HepG2 (cell line): Measurements from ENCODE around the gene CPSF7. TPM values are rescaled to one million over a fixed set of nuclear protein-coding genes. Genes with fewer than 3 reads are reported as not detected.
A peak's percentile ranks its signal among the peaks of the same experiment; 100 is the strongest.

ENCODE experiments used
- ARHGAP35 ChIP-seq: sonication (generic); formaldehyde crosslinking; IDR thresholded peaks from 2 replicates; pipeline ENCODE4 v1.9.0; 2022; ENCODE audit warnings: mild to moderate bottlenecking, inconsistent platforms, moderate library complexity, missing genetic modification reagents, borderline replicate concordance
- BRCA1 ChIP-seq: sonication (generic); formaldehyde crosslinking; IDR thresholded peaks from 2 replicates; pipeline ENCODE4 v1.4.0; 2020; ENCODE audit warnings: missing genetic modification reagents
- CHCHD3 ChIP-seq: sonication (generic); formaldehyde crosslinking; IDR thresholded peaks from 2 replicates; pipeline ENCODE4 v1.8.0; 2022; ENCODE audit warnings: mild to moderate bottlenecking, missing genetic modification reagents, moderate library complexity
- HES4 ChIP-seq: sonication (generic); formaldehyde crosslinking; IDR thresholded peaks from 2 replicates; pipeline ENCODE4 v1.9.0; 2021; ENCODE audit warnings: mild to moderate bottlenecking, missing genetic modification reagents, borderline replicate concordance
- LCORL ChIP-seq, 2 experiments: fragments of 450-650 bp in 1 of 2; sonication (generic) in 1 of 2; formaldehyde crosslinking in 1 of 2; IDR thresholded peaks; 2 replicates each; pipeline versions ENCODE4 v1.5.0 to v1.6.1; 2017 to 2020; ENCODE audit warnings: antibody characterized with exemption in 1 of 2, missing genetic modification reagents in 1 of 2
- MAZ ChIP-seq, 2 experiments: sonication (generic) in 1 of 2; formaldehyde crosslinking in 1 of 2; IDR thresholded peaks; 2 replicates each; pipeline versions ENCODE4 v1.5.0 to v1.6.1; 2012 to 2020; ENCODE audit warnings: low read depth in 2 of 2, mild to moderate bottlenecking in 2 of 2, borderline replicate concordance in 1 of 2, improper control_type of control experiment in 1 of 2, low read length in 1 of 2, missing genetic modification reagents in 1 of 2, moderate library complexity in 1 of 2
- PAX8 ChIP-seq: sonication (generic); formaldehyde crosslinking; IDR thresholded peaks from 2 replicates; pipeline ENCODE4 v1.8.0; 2022; ENCODE audit warnings: mild to moderate bottlenecking, missing genetic modification reagents, borderline replicate concordance
- REXO4 ChIP-seq: sonication (generic); formaldehyde crosslinking; IDR thresholded peaks from 2 replicates; pipeline ENCODE4 v1.8.0; 2022; ENCODE audit warnings: missing genetic modification reagents, mild to moderate bottlenecking, borderline replicate concordance
- SIN3B ChIP-seq: fragments of 150-350 bp; IDR thresholded peaks from 2 replicates; pipeline ENCODE4 v1.6.1; 2014; ENCODE audit warnings: low read length
- SMYD3 ChIP-seq: sonication (generic); formaldehyde crosslinking; IDR thresholded peaks from 2 replicates; pipeline ENCODE4 v1.8.1; 2023; ENCODE audit warnings: mild to moderate bottlenecking, missing genetic modification reagents
- ZBTB10 ChIP-seq: sonication (generic); formaldehyde crosslinking; IDR thresholded peaks from 2 replicates; pipeline ENCODE4 v1.4.0; 2020; ENCODE audit warnings: missing genetic modification reagents, borderline replicate concordance
- ZNF232 ChIP-seq: sonication (generic); formaldehyde crosslinking; IDR thresholded peaks from 2 replicates; pipeline ENCODE4 v1.4.0; 2020; ENCODE audit warnings: missing genetic modification reagents, borderline replicate concordance
- ZNF567 ChIP-seq: sonication (generic); formaldehyde crosslinking; IDR thresholded peaks from 2 replicates; pipeline ENCODE4 v1.8.1; 2023; ENCODE audit warnings: mild to moderate bottlenecking, missing genetic modification reagents, borderline replicate concordance
- ZNF761 ChIP-seq: sonication (generic); formaldehyde crosslinking; conservative IDR thresholded peaks from 2 replicates; pipeline ENCODE4 v1.4.0; 2020; ENCODE audit warnings: mild to moderate bottlenecking, missing genetic modification reagents
- ZNF768 ChIP-seq: sonication (generic); formaldehyde crosslinking; IDR thresholded peaks from 2 replicates; pipeline ENCODE4 v1.4.0; 2020; ENCODE audit warnings: missing genetic modification reagents
- ZNF781 ChIP-seq: sonication (generic); formaldehyde crosslinking; IDR thresholded peaks from 2 replicates; pipeline ENCODE4 v1.5.1; 2020; ENCODE audit warnings: borderline replicate concordance, mild to moderate bottlenecking, missing genetic modification reagents; ENCODE audit errors: not compliant biosample characterization
- ZSCAN31 ChIP-seq: sonication (generic); formaldehyde crosslinking; IDR thresholded peaks from 2 replicates; pipeline ENCODE4 v1.5.0; 2020; ENCODE audit warnings: low read depth, mild to moderate bottlenecking, missing genetic modification reagents
- polyA plus RNA-seq, 8 experiments: library from polyadenylated mRNA; depleted of rRNA in 3 of 8; stranded (reverse) in 7 of 8; unstranded in 1 of 8; fragments of >200 nt; fragmentation: Illumina TruSeq in 4 of 8; extraction: Trizol in 4 of 8; gene quantifications; 2 replicates each; pipeline versions ENCODE4 v1.2.1 to v1.2.3, GENCODE V29; 2011 to 2016; ENCODE audit warnings: low read depth in 4 of 8, missing spikeins in 1 of 8, mixed read lengths in 1 of 8; ENCODE audit not compliant: insufficient read depth in 1 of 8
- total RNA-seq, 5 experiments: library from RNA; depleted of rRNA; stranded (reverse); fragments of >200 nt; fragmentation: Illumina TruSeq; extraction: Trizol; gene quantifications; 2 replicates each; pipeline ENCODE4 v1.2.3, GENCODE V29; 2016; ENCODE audit warnings: low read depth in 1 of 5
- TF ChIP-seq, protein P1 (sequence below): sonication (generic); formaldehyde crosslinking; IDR thresholded peaks from 2 replicates; pipeline ENCODE4 v1.8.1; 2023; ENCODE audit warnings: missing genetic modification reagents, mild to moderate bottlenecking, borderline replicate concordance
- TF ChIP-seq, protein P2 (sequence below): sonication (generic); formaldehyde crosslinking; IDR thresholded peaks from 2 replicates; pipeline ENCODE4 v1.9.0; 2021; ENCODE audit warnings: missing genetic modification reagents, mild to moderate bottlenecking, borderline replicate concordance
- TF ChIP-seq, protein P3 (sequence below): sonication (generic); formaldehyde crosslinking; IDR thresholded peaks from 2 replicates; pipeline ENCODE4 v1.8.0; 2022; ENCODE audit warnings: mild to moderate bottlenecking, missing genetic modification reagents; ENCODE audit not compliant: insufficient replicate concordance

The CPSF7 gene
- total and polyA plus RNA-seq, 2 of the 13 experiments (the other 11 are each of a cell fraction or from before 2014, with no cell fraction given): 34.1 to 36.8 TPM

DNA sequence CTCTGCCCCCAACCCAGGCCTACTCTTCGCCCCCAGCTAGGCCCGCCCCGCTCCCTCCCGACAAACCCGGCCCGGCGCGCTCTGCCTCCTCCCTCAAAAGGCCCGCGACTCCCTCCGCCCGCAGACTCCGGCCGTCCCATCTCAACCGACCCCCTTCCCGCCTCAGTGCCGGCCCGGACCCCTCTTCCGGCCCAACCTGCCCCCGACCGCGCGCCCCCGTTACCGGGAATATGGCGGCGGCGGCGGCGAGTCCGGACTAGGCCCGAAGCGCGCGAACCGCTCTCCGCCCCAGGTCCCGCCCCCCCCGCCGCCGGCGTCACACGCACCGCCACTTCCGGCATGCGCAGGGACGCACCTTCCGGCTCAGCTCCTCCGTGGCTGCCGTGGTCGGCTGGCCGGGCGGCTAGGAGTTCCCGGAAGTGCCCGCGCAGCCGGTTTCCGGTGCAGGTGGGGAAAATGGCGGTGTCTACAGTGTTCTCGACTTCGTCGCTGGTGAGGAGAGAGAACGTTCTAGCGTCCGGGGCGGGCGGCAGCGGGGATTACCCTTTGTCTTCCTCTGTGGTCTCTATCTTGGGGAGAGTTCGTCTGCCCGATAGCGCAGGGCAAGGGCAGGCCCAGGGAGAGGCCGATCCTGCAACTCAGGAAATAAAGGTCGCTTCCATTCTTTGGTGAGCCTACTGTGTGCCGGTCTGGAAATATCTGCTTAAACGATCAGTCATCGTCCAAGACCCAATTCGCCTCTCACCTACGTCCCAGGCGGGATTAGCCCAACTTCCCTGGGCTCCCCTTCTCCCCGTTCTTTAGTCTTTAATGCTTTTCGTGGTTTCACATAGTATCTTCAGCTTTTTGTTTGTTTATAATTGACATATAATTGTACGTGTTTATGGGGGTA is at the start of gene CPSF7, which contains the start of gene SDHAF2 (continued):
- 0 out of 2 replicates have a peak, but pooled peaks have one; percentile 40 for TF ChIP-seq ZBTB10
- TF ChIP-seq ZNF761 (CRISPR knock-in tag): 0 out of 2 replicates have a peak, but pooled peaks have one; percentile 25
- peak; percentile 66 for TF ChIP-seq ZSCAN31 (CRISPR knock-in tag)
- TF ChIP-seq PAX8: no peak
- no peak; the same call in 1 of the 2 replicates for TF ChIP-seq CHCHD3 (CRISPR knock-in tag)
- TF ChIP-seq SMYD3: no peak
- peak; percentile 39; the same call in 1 of the 2 replicates for TF ChIP-seq HES4
- TF ChIP-seq, protein P1, sequence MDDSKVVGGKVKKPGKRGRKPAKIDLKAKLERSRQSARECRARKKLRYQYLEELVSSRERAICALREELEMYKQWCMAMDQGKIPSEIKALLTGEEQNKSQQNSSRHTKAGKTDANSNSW (CRISPR knock-in tag): 0 out of 2 replicates have a peak, but pooled peaks have one; percentile 33
- TF ChIP-seq, protein P2, sequence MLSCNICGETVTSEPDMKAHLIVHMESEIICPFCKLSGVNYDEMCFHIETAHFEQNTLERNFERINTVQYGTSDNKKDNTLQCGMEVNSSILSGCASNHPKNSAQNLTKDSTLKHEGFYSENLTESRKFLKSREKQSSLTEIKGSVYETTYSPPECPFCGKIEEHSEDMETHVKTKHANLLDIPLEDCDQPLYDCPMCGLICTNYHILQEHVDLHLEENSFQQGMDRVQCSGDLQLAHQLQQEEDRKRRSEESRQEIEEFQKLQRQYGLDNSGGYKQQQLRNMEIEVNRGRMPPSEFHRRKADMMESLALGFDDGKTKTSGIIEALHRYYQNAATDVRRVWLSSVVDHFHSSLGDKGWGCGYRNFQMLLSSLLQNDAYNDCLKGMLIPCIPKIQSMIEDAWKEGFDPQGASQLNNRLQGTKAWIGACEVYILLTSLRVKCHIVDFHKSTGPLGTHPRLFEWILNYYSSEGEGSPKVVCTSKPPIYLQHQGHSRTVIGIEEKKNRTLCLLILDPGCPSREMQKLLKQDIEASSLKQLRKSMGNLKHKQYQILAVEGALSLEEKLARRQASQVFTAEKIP: no peak
- TF ChIP-seq REXO4: 0 out of 2 replicates have a peak, but pooled peaks have one; percentile 73
- TF ChIP-seq, protein P3, sequence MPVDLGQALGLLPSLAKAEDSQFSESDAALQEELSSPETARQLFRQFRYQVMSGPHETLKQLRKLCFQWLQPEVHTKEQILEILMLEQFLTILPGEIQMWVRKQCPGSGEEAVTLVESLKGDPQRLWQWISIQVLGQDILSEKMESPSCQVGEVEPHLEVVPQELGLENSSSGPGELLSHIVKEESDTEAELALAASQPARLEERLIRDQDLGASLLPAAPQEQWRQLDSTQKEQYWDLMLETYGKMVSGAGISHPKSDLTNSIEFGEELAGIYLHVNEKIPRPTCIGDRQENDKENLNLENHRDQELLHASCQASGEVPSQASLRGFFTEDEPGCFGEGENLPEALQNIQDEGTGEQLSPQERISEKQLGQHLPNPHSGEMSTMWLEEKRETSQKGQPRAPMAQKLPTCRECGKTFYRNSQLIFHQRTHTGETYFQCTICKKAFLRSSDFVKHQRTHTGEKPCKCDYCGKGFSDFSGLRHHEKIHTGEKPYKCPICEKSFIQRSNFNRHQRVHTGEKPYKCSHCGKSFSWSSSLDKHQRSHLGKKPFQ: no peak
- TF ChIP-seq ZNF567 (CRISPR knock-in tag): no peak
- TF ChIP-seq MAZ (IDR thresholded peaks at IDR 0.05; ENCODE audit: borderline replicate concordance, low read depth, low read length): no peak
- peak; percentile 64 for TF ChIP-seq MAZ (CRISPR knock-in tag; IDR thresholded peaks at IDR 0.05; ENCODE audit: low read depth)
- TF ChIP-seq ZNF768 (CRISPR knock-in tag): no peak; the same call in 1 of the 2 replicates
- peak; percentile 34; the same call in 1 of the 2 replicates for TF ChIP-seq ARHGAP35 (CRISPR knock-in tag)
- TF ChIP-seq ZNF781 (CRISPR knock-in tag): peak; percentile 48
- TF ChIP-seq LCORL (IDR thresholded peaks at IDR 0.05): peak; percentile 97
- TF ChIP-seq LCORL (CRISPR knock-in tag; IDR thresholded peaks at IDR 0.05): peak; percentile 79
- TF ChIP-seq ZNF232 (CRISPR knock-in tag): peak; percentile 92
- TF ChIP-seq BRCA1: peak; percentile 62; the same call in 1 of the 2 replicates
- peak; percentile 75 for TF ChIP-seq SIN3B
